MCF 10A (cell line): ENCODE measurements around the gene MYOM1. TPM values are rescaled to one million over a fixed set of nuclear protein-coding genes. Genes with fewer than 3 reads are reported as not detected.
"Not testable (repeated sequence)": the region's sequence is repeated elsewhere in the genome, so short reads cannot be mapped to it uniquely, and the experiment has no call there.

ENCODE experiments used
- BruUV-seq: library from RNA; stranded (reverse); fragments of 400-500 nt; replicated peaks from 2 replicates; lab custom pipeline; 2021; lab: Mats Ljungman, UMichigan
- CTCF ChIA-PET: fragments of 300-600 bp; sonication (Branson Sonifier 250); formaldehyde crosslinking; extraction: SDS; loops from one replicate; lab custom pipeline; 2021; ENCODE audit warnings: antibody characterized with exemption, inconsistent platforms; lab: Yijun Ruan, JAX
- POLR2A ChIA-PET: fragments of 300-600, 350-650 bp; sonication (Branson Sonifier 250); formaldehyde crosslinking; extraction: SDS; loops from one replicate; lab custom pipeline; 2020; ENCODE audit warnings: antibody characterized with exemption, inconsistent platforms; lab: Yijun Ruan, JAX
- DNase-seq: peaks from one replicate; pipeline ENCODE4 v3.0.0-alpha.2; 2018; ENCODE audit not compliant: unreplicated experiment
- H3K27ac Mint-ChIP-seq: one replicate; pipeline ENCODE4 v1.8.0; 2022; ENCODE audit warnings: mild to moderate bottlenecking, low read depth, mixed read lengths; ENCODE audit not compliant: unreplicated experiment
- H3K27me3 Mint-ChIP-seq: one replicate; pipeline ENCODE4 v1.8.0; 2022; ENCODE audit warnings: mixed read lengths; ENCODE audit not compliant: insufficient read depth, unreplicated experiment
- H3K36me3 Mint-ChIP-seq: one replicate; pipeline ENCODE4 v1.8.0; 2022; ENCODE audit warnings: mild to moderate bottlenecking, moderate library complexity, mixed read lengths; ENCODE audit not compliant: insufficient read depth, unreplicated experiment
- H3K4me1 Mint-ChIP-seq: one replicate; pipeline ENCODE4 v1.8.0; 2022; ENCODE audit warnings: mixed read lengths; ENCODE audit not compliant: insufficient read depth, unreplicated experiment
- H3K4me3 Mint-ChIP-seq: one replicate; pipeline ENCODE4 v1.8.0; 2022; ENCODE audit warnings: mild to moderate bottlenecking, moderate library complexity, mixed read lengths; ENCODE audit not compliant: unreplicated experiment
- H3K9me3 Mint-ChIP-seq: one replicate; pipeline ENCODE4 v1.8.0; 2022; ENCODE audit warnings: mixed read lengths; ENCODE audit not compliant: unreplicated experiment
- CTCF ChIP-seq: fragments of 200-600 bp; IDR thresholded peaks from one replicate; pipeline ENCODE4 v1.8.0; 2022; ENCODE audit warnings: antibody characterized with exemption, mild to moderate bottlenecking; ENCODE audit not compliant: unreplicated experiment
- intact Hi-C: fragments of 100-400 bp; cut with micrococcal nuclease; formaldehyde crosslinking; loops from 2 replicates; pipeline ENCODE4 v1.14.1; 2022
- total RNA-seq: library from RNA; stranded (reverse); gene quantifications from 2 replicates; pipeline ENCODE4 v1.2.3, GENCODE V29; 2022

The MYOM1 gene
- total RNA-seq, 1 experiment from 2014 or later = 0.21 TPM

GRCh38 chr18:3027370-3027891 is 192.3 kb downstream of the MYOM1 start:
- Mint-ChIP-seq H3K9me3 (no peaks in the 10 kb centered on the region), H3K27me3 (no peaks in the 10 kb centered on the region), H3K4me1 (no peaks in the 10 kb centered on the region), H3K36me3 (no peaks in the 10 kb centered on the region), H3K27ac (no peak overlapping the region), H3K4me3 (no peak overlapping the region)
- no peak for TF ChIP-seq CTCF
- no peak for DNase-seq
- intact Hi-C loops = no loop called here
- no TSS peak for BruUV-seq
- POLR2A ChIA-PET = no interaction called here
- CTCF ChIA-PET = no interaction called here

GRCh38 chr18:3025544-3025943 is 194.2 kb downstream of the MYOM1 start:
- Mint-ChIP-seq H3K9me3 (no peaks in the 10 kb centered on the region), H3K36me3 (no peaks in the 10 kb centered on the region), H3K4me3 (no peak overlapping the region), H3K4me1 (no peaks in the 10 kb centered on the region), H3K27ac (no peak overlapping the region), H3K27me3 (no peaks in the 10 kb centered on the region)
- no peak for DNase-seq
- no TSS peak for BruUV-seq
- ChIA-PET POLR2A (no interaction called here), CTCF (interaction anchor here (0.9 kb wide), 1 partner anchor 21 kb away, joined by 3 read pairs; no protein-coding TSS in a partner anchor)
- intact Hi-C loops = no loop called here
- no peak for TF ChIP-seq CTCF

- H3K27me3 Mint-ChIP-seq, BruUV-seq, H3K36me3 Mint-ChIP-seq, H3K4me1 Mint-ChIP-seq, H3K27ac Mint-ChIP-seq, intact Hi-C loops, H3K4me3 Mint-ChIP-seq, H3K9me3 Mint-ChIP-seq, DNase-seq, POLR2A ChIA-PET: not testable (repeated sequence)
- CTCF ChIA-PET = interaction anchor here (1.3 kb wide), 1 partner anchor 8 kb away, joined by 3 read pairs; no protein-coding TSS in a partner anchor
Measured at GRCh38 chr18:3023603-3024002, 196.2 kb downstream of the MYOM1 start.

Other genes starting within 250 kb of the MYOM1 start
- gene LPIN2, start 206.8 kb downstream of the MYOM1 start, total RNA-seq = 13.1 and 15.9 TPM in 2 replicates
- 286 and 332 TPM in 2 replicates for gene MYL12A, start 27.8 kb upstream of the MYOM1 start, total RNA-seq
- gene MYL12B, start 42.2 kb upstream of the MYOM1 start, total RNA-seq = 175 and 229 TPM in 2 replicates
- gene TGIF1, start 230.2 kb upstream of the MYOM1 start, total RNA-seq = 161 and 172 TPM in 2 replicates